Lower leg skin (tissue), 3 donors: ENCODE measurements around the gene MAD1L1.

Experiments
- CTCF ChIP-seq, 3 donors: fragments of 450-650 bp; IDR thresholded peaks; one replicate each; pipeline ENCODE4 v1.5.1; 2016; ENCODE audit warnings: antibody characterized with exemption in 3 of 3, mild to moderate bottlenecking in 3 of 3, moderate library complexity in 2 of 3
- POLR2A ChIP-seq, 2 donors: fragments of 450-650 bp; IDR thresholded peaks; one replicate each; pipeline ENCODE4 v1.6.1; 2016 to 2017; ENCODE audit warnings: antibody characterized with exemption in 2 of 2, mild to moderate bottlenecking in 1 of 2, moderate library complexity in 1 of 2

GRCh38 chr7:1937252-1937605 is 295.5 kb downstream of the MAD1L1 start:
- TF ChIP-seq POLR2A (IDR thresholded peaks at IDR 0.05) (no peak), CTCF (IDR thresholded peaks at IDR 0.05) (no peak)
